Neural progenitor cell (in vitro differentiated cells): ENCODE results near the gene GRID1.

Experiments used
- EZH2 ChIP-seq: fragments of 200-600 bp; sonication (generic); IDR thresholded peaks from 2 replicates; pipeline ENCODE4 v1.6.1; 2017; ENCODE audit warnings: antibody characterized with exemption, mild to moderate bottlenecking, moderate library complexity
- EZH2phosphoT487 ChIP-seq: fragments of 200-600 bp; sonication (generic); IDR thresholded peaks from 2 replicates; pipeline ENCODE4 v1.6.1; 2017; ENCODE audit warnings: antibody characterized with exemption
- TF ChIP-seq, protein P1 (sequence below): fragments of 200-600 bp; sonication (generic); IDR thresholded peaks from 2 replicates; pipeline ENCODE4 v1.5.1; 2017; ENCODE audit warnings: antibody characterized with exemption, mild to moderate bottlenecking

DNA sequence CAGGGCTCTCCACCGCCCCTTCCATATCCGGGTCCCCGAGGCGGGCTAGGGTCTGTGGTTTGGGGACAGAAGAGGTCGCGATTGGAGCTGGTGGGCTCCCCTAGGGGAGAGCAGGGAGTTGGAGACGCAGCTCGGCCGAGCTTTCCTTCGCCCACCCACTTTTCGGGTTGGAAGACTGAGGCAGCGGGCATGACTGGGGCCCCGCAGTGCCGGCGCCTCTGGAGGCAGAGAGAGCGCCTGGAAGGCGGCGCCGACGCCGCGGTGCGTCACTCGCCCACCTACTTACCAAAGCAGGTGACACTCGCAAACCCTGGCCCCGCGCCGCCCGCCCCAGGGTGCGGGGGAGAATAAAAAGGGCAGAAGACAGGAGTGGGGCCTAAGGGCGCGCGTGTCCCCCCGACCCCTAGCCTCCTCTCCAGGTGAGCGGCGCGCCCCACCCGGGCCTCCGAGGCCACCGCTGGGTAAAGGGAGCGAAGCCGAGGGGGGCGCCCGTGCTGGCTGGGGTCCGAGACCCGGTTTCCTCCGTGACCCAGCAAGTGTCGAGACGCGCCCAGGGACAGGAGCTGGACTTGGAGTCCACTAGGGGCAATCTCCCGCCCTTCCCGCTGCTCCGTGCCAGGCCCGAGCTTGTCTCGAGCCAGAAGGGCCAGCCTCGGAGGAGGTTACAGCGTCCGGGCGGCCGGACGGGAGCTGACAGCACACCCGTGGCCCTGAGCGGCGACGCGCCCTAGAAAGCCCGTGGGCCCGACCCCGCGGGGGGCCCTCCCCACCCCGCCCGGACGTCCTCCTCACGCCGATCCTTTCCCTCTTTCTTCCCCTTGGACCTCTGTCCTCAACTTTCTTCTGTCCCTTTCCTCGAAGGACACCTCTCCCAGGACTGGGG is 34.4 kb upstream of the GRID1 start:
- TF ChIP-seq, protein P1, sequence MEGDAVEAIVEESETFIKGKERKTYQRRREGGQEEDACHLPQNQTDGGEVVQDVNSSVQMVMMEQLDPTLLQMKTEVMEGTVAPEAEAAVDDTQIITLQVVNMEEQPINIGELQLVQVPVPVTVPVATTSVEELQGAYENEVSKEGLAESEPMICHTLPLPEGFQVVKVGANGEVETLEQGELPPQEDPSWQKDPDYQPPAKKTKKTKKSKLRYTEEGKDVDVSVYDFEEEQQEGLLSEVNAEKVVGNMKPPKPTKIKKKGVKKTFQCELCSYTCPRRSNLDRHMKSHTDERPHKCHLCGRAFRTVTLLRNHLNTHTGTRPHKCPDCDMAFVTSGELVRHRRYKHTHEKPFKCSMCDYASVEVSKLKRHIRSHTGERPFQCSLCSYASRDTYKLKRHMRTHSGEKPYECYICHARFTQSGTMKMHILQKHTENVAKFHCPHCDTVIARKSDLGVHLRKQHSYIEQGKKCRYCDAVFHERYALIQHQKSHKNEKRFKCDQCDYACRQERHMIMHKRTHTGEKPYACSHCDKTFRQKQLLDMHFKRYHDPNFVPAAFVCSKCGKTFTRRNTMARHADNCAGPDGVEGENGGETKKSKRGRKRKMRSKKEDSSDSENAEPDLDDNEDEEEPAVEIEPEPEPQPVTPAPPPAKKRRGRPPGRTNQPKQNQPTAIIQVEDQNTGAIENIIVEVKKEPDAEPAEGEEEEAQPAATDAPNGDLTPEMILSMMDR, result peak; percentile 17
- TF ChIP-seq EZH2 (peak; percentile 66), EZH2phosphoT487 (peak; percentile 76)
